GM15510 (cell line): ENCODE results near the gene BRS3.

Source experiments
- POLR2A ChIP-seq: IDR thresholded peaks from 3 replicates; pipeline ENCODE4 v1.6.1; 2011; ENCODE audit warnings: borderline replicate concordance; ENCODE audit not compliant: insufficient read length; ENCODE audit errors: extremely low read depth

BRS3 gene

DNA sequence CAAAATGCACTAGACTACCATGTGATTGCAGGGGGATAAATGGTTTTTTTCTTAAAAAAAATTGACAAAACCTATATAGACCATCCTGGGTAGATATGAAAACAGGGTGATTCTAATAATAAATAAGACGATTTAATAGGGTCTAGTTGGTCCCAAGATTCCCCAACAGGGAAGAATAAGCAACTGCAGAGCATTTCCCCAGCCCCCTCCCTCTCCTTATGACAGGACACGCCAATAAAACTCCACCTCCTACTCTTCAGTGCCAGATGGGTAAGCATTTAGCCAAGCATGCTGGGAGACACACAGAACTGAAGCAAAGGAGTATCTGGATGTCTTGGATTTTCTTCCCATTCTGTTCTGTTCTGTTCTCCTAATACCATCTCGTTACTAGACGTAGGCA lies at the start of gene BRS3:
Gene BRS3 (plus strand): TSS at position 301 of the 400 bp plus-strand sequence. CDS start 168 bp downstream, outside the sequence.
- TF ChIP-seq POLR2A, result no peak

DNA sequence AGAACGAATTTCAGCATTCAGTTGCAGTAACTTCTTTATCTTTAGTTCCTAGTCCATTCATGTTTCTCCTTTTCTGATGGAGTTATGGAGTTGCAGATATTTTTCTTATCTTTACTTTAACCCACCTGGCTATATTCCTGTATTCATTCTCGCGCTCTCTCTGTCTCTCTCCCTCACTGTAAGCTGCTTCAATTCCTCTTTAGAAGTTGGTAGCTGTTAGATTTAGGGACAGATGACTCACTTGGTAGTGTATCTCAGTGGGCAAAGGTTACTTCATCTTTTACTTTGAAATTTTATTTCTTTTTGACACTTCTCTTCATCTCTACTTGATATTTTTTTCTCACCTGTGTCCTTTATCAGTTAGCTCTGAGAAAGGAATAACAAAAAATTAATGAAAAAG lies 49.6 kb upstream of the BRS3 start:
- no peak for TF ChIP-seq POLR2A

DNA sequence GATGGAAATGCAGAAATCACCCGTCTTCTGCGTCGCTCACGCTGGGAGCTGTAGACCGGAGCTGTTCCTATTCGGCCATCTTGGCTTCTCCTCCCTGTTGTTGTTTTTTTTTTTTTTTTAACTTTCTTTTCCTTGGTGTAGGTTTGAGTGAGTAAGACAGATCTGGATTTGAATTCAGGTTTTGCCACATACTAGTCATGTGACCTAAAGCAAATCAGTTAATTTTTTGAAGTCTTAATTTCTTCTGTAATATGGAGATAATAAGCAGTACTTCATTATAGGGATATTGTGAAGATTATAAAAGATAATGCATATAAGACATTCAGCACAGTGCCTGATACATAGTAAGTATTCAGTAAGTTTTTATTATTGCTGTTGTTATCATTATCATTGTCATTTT lies 41.5 kb upstream of the BRS3 start:
- TF ChIP-seq POLR2A, result no peak

DNA sequence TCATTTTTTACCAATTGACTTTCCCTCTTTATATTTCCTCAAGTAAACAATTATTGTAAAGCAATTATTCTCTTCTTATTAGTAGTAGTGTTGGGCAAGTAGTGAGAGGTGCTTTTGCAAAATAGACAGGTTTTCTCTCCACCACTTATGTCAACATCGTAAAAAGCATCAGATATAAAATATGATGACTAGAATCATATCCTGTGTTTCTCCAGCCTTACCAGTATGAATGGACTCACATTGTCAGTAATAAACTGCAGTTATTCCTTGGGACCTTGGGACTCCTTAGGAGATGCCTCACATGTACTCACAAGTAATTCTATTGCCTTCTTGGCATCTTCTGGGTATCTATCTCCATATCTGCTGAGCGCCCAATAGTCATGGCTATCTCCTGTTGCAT lies 40.4 kb upstream of the BRS3 start:
- TF ChIP-seq POLR2A, result no peak

DNA sequence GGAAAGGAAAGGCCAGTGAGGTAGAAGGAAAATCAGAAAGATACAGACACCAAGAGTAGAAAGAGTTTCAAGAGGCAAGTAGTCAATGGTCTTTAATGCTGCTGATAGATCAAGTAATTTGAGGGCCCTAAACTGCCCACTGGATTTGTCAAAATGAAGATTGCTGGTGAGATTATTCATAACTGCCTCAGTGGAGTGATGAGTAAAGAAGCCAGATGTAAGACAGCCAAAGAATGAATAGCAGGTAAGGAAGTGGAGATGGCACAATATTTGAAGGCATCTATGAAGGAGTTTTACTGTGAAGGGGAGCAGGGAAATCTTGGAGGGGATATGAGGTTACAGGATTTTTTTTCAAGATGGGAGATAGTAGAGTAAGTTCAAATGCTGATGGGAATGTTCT lies 39.8 kb upstream of the BRS3 start:
- no peak for TF ChIP-seq POLR2A

DNA sequence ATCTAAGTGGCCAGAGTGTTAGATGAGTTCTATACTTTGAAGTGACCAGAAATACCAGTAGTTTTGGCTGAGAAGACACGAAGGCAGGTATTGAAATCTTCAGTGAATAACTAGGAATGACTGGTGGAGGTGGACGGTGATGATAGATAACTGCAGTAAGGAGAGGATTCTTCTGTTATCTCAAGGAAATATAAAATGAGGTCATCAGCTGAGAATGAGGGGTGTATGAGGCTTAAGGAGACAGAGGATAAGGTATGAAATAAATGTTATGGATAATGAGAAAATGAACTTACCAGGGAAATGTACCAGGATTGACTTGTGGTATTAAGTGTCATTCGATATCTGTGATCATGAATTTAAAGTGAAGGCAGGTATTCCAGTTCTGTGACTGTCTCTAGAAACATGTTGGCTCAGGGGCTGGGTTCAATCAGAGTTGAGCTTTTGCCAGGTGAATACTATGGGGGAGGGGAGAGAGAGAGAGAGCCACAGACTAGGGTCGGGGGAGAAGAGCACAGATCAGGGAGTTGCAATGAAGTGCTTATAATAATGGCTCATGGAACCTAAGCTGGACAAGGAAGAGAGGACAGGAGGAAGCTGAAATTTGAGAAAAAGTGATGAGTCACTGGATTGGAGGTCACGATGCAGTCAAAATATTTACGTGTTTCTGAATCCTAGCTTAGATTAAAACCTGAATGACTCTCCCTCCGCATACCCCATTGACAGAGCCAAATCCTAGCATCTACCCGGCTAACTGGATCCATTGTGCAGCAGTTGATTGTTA lies 37.5 kb upstream of the BRS3 start:
- no peak for TF ChIP-seq POLR2A

DNA sequence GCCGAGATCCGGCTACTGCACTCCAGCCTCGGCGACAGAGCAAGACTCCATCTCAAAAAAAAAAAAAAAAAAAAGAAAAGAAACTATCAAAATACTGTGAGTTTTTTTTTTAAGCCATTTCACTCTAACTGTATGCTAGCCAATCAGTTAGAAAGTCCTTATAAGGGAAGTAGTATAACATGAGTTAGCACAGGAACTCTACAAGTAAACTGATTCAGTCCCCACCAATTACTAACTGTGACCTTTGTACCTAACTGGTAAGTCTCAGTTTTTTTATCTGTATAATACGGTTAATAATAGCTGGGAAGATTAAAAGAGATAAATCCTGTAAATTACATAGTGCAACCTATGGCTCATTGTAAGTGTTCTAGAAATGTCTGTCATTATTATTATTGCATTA lies 35.1 kb upstream of the BRS3 start:
- no peak for TF ChIP-seq POLR2A

DNA sequence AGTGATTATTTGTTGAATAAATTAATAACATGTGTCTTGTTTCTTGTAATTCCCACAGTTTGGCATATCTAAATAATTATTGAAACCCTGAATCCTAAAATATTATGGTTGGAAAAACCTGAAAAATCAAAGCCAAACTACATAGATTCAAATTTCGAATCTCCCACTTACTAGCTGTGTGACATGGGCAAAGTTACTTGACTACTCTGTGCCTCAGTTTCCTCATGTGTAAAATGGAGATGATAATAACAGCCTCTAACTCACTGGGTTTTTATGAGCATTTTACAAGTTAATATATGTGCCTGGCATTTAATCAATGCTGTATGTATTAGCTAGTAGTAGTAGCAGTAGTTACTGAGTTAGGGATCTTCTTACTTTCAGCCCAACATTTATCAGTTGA lies 34.6 kb upstream of the BRS3 start:
- TF ChIP-seq POLR2A, result no peak

DNA sequence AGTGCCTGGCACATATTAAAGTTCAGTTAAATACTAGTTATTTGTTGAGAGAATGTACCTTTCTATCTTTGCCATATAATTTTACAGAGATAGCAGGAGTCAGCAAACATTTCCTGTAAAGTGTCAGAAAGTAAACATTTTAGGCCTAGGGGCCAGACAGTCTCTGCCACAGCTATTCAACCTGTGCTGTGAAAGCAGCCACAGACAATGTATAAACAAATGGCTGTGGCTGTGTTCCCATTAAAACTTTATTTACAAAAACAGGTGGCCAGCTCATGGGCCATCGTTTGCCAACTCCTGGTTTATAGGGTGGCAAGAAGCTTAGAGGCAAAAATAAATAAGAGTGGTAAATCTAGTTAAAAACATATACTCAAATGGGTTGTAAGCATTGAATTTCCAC lies 34.0 kb upstream of the BRS3 start:
- no peak for TF ChIP-seq POLR2A

DNA sequence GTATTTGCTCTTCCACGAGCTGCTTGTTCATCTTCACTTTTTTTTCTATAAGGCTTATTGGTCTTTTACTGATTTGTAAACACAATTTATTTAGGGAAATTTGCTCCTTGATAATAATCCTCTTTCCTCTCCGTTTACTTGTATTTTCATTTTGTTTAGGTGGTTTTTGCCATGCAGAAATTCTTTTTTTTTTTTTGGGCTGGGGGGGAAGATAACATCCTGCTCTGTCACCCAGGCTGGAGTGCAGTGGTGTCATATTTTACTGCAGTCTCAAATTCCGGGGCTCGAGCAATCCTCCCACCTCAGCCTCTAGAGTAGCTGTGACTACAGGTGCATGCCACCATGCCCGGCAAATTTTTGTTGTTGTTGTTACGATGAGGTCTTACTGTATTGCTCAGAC lies 31.6 kb upstream of the BRS3 start:
- no peak for TF ChIP-seq POLR2A

DNA sequence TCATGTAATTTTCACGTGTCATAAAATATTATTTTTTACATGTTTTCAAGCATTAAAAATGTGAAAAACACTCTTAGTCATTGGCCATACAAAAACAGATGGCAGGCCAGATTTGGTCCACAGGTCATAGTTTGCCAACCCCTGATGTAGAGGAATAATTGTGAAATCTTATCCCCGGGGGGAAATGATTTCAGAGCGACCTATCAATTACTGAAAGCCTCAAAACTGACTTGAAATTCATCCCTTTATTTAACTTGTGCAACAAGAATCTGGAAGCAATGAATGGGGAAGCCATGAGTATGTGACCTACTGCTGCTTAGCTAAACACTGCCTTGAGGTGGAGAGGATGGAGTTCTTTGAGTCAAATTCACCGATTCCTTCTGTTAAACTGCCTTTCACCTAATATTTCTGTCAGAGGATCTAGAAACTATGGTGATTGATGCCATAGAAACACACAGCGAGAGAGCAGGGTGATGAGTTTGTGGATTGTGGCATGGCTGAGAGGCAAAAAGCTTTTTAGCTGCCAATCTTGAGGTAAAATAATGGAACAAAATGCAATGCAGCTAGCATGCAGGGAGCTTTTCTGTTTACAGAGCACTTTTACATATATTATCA lies 30.3 kb upstream of the BRS3 start:
- no peak for TF ChIP-seq POLR2A

DNA sequence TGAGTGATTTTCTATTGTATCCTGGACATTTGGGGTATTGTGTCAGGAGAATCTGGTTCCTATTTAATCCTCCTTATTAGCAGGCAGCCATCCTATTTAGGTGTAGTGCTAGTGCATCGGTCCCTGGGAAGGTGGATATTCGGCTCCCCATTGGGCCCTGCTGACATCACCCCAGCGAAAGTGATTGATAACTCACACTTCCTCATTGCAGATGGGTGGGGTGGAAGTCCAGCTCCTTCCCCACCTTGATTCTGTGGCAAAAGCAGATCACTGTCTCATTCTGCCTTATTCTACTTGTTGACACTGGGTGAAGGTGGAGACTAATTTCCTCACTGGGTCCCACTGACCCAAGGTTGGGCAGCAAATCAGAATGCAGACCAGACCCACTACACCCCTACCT lies 23.2 kb upstream of the BRS3 start:
- TF ChIP-seq POLR2A, result no peak

DNA sequence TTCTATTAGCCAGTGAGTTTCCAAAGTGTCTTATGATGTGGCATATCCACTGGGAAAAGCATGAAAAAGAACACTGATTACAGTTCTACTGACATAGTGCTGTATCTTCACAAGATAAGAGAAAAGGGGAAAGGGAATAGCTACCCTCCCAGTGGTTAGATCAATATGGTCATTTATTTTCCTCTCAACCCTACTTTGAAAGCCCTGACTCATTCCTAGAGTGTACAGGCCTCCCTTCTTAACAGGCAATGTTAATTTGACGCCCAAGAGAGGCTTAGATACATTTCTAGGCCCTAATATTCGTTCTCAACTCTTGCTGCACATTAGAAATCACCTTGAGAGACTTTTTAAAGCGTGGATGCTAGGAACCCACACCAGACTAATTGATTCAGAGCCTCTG lies 20.4 kb upstream of the BRS3 start:
- no peak for TF ChIP-seq POLR2A

DNA sequence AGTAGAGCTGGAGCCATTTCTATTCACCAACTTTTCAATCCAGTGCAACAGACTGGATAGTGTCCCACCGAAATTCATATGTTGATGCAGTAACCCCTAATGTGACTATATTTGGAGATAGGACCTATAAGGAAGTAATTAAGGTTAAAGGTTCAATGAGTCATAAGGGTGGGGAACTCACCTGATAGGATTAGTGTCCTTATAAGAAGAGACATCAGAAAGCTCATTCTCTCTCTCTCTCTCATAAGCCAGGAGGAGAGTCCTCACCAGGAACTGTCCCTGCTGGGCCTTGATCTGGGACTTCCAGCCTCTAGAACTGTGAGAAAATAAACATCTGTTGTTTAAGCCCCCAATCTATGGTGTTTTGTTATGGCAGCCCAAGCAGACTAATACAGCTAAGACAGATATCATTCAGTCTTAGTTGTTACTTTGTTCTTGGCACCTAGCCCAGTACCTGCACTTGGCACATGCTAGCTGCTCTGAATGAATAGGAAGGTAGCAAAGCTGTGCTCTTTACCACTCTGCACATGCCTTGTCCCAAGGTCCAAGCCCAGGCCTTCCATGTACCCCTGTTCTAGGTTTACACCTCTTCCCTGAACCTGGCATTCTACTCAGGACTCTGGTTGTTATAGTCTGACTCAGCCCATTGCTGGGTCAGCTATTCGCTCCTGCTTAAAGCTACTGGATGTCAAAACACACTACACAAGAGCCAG lies 19.2 kb upstream of the BRS3 start:
- no peak for TF ChIP-seq POLR2A

DNA sequence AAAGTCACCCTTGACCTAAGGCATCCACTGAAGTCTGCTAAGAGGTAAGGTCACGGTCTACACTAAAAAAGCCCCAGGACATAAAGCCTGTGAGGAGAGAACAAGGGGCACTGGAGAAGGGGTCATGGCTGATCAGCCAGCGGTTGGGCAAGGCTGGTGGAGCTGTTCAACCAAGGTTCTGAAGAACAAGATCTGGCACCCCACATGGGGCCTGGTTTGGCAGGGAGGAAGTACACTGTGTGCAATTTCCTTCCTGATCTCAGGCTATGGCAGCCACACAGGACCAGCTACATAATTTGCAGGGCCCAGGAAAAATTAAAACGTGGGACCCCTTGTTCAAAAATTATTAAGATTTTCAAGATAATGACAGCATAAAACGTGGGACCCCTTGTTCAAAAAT lies 14.1 kb upstream of the BRS3 start:
- TF ChIP-seq POLR2A, result no peak

DNA sequence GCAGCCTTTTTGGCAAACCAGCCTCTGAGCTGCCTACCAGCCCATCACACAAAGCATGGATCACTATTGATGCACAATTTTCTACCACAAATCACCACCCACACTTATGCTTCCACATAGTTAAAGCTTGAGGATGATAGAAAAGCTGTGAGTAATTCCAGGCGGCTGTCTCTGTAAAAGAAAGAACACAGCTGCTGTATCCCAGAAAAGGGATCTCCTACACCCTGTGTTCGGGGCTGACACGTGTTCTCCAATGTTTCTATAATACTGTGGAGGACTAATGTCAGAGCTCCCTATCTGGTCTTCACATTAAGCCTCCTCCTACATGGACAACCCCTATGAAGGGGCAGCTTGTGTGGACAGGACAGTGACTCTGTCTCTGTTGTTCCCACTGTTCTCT lies 12.5 kb upstream of the BRS3 start:
- no peak for TF ChIP-seq POLR2A
